ENCODE results near the gene KIF1B.

KIF1B gene

DNA sequence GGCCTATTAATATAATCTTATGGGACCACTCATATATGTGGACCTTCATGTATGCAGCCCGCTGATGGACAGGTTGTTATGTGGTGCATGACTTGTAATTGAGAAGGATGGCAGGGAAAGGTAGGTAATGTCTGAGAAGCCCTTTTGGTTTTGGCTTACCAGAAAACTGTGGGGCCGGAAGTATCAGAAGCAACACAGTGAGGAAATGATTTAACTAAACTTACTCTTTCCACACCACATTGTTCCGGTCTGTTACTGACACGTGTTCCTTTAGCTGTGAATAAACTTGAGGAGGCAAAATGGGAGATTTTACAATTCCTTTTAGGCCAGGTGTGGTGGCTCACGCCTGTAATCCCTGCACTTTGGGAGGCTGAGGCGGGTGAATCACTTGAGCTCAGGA is 32.4 kb downstream of the KIF1B start:
- peak in 3 of 4 experiments; percentile 11 to 41 (median 29) for DNase-seq

DNA sequence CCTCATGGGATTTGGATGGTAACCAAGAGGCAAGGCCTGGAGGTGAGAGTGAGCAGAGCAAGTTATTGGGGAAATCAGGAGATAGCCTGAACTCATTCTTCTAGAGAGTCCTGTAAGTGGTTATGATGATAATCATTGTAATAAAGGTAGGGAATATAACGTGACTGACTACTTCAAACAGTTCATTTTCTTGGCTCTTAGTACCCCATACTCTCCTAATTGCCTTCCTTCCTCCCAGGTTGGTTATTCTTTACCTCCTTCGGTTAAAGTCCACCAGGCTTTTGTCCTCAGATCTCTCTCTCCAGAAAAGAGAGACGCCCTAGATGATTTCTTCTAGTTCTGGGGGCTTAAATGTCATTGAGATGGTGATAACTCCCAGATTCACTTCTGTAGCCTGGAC is 35.3 kb downstream of the KIF1B start:
- no peak for DNase-seq

DNA sequence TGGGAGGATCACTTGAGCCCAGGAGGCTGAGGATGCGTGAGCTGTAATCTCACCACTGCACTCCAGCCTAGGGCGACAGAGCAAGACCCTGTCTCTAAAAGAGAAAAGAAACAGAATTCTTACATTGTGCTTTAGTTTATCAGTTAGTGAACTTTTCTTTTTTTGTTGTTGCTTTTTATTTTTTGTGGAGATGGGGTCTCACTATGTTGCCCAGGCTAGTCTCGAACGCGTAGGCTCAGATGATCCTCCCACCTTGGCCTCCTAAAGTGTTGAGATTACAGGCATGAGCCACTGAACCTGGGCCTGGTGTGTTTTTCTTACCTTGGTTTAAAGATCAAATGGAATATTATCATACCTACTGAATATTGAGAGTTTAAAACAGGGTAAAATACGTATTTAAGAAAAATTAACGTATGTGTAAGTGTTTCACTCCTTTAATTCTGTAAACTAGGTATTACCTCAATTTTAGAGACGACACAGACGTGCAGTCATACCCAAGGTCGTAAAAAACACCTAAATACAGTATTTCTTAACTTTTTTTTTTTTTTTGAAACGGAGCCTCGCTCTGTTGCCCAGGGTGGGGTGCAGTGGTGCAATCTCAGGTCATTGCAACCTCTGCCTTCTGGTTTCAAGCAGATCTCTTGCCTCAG is 39.6 kb downstream of the KIF1B start:
- DNase-seq: no peak

DNA sequence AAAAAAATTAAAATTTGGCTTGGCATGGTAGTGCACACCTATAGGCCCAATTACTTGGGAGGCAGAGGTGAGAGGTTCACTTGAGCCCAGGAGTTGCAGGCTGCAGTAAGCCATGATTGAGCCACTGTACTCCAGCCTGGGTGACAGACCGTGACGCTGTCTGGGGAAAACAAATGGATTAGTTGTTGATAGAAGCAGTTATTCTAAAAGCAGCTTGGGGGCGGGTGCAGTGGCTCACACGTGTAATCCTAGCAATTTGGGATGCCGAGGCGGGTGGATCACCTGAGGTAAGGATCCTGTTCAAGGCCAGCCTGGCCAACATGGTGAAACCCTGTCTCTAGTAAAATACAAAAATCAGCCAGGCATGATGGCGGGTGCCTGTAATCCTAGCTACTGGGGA is 40.3 kb downstream of the KIF1B start:
- no peak for DNase-seq

DNA sequence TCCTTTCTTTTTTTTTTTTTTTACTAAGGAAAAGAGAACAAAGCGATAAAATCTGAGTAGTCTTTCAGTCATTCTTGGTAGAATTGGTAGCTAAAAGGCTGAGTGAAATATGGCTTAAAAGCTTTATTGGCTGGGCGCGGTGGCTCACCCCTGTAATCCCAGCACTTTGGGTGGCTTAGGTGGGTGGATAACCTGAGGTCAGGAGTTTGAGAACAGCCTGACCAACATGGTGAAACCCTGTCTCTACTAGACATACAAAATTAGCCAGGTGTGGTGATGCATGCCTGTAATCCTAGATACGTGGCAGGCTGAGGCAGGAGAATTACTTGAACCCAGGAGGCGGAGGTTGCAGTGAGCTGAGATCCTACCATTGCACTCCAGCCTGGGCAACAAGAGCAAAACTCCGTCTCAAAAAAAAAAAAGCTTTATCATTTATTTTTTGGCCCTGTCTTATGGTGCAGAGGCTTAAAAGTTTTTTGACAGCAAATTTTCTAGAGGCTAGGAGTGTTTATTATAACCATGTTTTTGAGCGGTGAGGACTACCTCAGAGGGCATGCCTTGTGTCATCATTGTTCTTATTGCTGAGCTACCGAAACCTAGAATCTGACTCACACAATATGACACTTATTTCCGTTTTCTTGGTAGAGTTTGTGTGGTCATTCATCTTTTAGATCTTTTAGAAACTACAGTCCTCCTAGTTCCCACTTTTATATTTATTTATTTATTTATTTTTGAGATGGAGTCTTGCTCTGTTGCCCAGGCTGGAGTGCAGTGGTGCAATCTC is 41.1 kb downstream of the KIF1B start:
- peak; percentile 62 to 91 (median 77) for DNase-seq

DNA sequence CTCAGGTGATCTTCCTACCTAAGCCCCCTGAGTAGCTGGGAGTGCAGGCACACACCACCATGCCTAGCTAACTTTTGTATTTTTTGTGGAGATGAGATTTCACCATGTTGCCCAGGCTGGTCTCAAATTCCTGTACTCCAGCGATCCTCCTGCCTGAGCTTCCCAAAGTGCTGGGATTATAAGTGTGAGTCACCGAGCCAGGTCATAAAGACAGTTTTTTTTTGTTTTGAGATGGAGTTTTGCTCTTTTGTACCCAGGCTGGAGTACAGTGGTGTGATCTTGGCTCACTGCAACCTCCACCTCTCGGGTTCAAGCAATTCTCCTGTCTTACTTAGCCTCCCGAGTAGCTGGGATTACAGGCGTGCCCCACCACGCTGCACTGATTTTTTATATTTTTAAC is 42.1 kb downstream of the KIF1B start:
- DNase-seq: no peak

DNA sequence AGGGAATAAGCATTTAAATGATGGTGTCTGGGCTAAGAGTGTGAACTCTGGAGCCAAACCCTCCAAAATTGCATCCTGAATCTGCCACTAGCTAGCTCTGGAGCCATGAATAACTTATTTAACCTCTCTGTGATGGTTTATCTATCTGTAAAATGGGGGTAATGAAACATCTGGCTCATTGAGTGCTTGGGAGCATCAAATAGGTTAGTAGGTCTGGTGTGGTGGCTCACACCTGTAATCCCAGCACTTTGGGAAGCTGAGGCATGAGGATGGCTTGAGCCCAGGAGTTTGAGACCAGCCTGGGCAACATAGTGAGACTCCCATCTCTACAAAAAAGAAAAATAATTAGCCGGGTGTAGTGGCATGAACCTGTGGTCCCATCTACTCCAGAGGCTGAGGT is 42.8 kb downstream of the KIF1B start:
- no peak for DNase-seq

DNA sequence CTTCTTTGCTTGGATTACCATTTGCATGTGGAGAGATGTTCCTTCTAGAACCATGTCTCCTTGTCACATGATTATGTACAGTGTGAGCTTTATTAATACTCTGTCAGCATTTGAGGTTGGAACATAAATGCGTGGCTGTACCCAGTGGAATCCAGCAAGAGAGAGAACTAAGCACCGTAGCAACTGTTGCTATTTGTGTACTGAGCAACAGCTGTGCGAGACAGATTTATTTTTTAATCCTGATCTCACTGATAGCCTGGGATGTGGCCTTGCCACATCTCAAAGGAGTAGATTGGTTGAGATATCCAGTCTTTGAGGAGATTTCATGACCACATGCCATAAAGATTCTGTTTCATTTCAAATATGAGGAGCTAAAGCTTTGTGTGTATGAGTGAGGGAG is 43.4 kb downstream of the KIF1B start:
- DNase-seq: peak; percentile 86 to 97 (median 92)

DNA sequence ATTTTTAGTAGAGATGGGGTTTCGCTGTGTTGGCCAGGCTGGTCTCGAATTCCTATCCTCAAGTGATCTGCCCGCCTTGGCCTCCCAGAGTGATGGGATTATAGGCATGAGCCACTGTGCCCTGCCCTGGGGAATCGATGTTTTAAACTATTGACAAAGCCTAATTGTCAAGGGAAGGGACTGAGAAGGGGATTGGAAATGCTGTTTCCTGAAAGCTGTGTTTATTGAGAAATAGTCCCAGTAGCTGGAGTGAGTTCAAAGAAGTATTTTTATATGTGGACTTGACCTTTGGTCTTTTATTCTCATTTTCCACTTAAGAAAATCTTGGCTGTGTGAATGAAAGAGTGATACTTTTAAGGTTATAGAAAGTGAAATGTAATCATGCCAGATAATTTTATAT is 47.5 kb downstream of the KIF1B start:
- DNase-seq: peak in 2 of 4 experiments; percentile 22 to 35

DNA sequence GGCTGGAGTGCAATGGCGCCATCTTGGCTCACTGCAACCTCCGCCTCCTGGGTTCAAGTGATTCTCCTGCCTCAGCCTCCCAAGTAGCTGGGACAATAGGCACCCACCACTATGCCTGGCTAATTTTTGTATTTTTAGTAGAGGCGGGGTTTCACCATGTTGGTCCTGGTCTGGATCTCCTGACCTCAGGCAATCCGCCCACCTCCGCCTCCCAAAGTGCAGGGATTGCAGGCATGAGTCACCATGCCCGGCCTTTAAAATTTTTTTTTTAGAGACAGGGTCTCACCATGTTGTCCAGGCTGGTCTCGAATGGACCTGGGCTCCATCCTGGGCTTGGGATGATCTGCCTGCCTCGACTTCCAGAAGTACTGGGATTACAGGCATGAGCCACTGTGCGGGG is 49.2 kb downstream of the KIF1B start:
- DNase-seq: peak; percentile 31 to 74 (median 56)

DNA sequence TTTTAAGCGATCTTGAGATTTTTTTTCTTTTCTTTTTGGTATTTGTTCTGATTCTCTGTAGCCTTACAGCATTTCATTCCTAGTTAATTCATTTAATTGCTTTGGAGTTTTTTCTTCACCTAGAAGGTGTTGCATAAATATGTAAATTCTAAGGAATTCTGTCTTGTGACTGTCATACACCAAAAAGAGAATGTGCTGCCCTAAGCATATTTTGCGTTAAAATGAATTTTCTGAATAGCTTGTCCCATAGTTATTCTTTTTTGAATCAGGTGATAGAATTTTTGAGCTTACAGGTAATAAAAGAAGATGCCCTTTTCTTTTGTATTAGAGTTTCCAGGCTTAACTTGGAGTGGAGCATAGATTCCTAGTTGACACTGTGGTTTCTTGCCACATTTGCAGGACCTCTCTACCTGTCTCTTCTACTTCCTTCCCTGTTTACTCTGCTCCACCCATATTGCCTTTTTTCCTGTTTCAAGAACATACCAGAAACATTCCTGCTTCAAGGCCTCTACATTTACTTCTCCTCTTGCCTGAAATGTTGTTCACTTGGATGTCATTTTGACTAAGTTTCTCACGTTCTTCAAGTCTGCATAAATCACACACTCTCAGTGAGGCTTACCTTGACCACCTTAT is 53.2 kb downstream of the KIF1B start:
- no peak for DNase-seq

DNA sequence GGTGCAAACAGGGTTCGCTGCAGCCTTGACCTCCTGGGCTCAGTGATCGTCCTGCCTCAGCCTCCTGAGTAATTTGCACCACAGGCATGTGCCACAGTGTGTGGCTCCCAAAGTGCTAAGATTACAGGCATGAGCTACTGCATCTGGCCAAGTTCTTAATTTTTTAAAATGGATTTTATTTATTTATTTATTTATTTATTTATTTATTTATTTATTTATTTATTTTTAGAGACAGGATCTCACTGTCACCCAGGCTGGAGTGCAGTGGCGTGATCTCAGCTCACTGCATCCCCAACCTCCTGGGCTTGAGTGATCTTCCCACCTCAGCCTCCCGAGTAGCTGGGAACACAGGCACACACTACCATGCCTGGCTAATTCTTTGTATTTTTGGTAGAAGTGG is 54.7 kb downstream of the KIF1B start:
- DNase-seq: no peak

DNA sequence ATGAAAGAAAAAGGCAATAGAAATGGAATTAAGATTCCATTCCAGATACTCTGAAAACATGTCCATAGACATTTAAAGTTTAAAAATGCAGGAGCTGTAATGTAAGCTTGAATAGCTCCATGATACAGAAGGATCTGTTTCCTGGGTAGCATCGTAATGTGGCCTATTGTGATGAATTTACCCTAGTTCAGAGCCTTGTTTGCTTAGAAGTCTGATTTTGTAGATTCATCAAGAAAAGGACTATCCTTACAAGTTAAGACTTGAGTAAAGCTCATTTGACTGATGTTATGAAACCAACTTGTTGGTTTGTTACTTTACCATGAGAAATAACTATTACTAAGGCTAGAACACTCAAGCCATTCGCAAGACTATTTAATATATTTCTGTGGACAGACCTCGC is 55.5 kb downstream of the KIF1B start:
- DNase-seq: no peak

DNA sequence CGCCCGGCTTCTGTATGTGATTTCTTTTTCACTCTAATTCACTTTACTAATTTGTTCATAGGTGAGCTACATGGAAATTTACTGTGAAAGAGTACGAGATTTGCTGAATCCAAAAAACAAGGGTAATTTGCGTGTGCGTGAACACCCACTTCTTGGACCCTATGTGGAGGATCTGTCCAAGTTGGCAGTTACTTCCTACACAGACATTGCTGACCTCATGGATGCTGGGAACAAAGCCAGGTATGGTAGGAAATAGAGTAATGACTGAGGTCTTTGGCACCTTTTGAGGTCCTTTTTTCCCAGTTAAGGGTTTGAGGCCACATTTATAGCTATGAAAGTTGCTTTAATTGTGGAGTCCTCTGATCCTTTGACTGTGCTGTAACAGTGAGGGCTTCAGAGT is 56.9 kb downstream of the KIF1B start:
- no peak for DNase-seq

DNA sequence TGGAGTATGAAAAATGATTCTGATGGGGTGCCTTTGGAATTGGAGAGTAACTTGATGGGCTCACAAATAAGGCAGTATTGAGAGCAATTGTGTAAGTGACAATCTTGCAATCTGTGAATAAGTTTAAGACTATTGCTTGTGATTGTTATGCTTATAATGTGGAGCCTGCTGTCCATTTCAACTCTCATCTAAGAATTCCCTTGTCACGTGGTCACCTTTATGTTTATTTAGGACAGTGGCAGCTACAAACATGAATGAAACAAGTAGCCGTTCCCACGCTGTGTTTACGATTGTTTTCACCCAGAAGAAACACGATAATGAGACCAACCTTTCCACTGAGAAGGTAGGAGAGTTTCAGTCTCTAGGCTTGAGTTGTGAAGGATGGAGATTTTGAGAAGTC is 57.6 kb downstream of the KIF1B start:
- DNase-seq: no peak

DNA sequence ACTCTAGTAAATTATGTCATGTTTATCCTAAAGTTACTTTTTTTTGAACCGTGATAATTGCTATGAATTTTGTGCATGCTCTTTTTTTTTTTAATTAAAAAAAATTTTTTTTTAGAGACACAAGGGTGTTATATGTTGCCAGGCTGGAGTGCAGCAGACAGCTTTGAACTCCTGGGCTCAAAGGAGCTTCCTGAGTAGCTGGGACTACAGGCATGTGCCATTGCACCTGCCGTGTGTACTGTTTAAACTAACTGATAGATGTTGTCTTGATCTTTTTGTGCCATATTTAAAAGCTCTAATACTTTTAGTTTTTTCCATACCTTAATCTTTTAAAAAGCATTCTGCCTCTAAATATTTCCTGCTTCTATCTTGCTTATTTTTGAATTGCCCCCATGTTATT is 60.7 kb downstream of the KIF1B start:
- DNase-seq: no peak

DNA sequence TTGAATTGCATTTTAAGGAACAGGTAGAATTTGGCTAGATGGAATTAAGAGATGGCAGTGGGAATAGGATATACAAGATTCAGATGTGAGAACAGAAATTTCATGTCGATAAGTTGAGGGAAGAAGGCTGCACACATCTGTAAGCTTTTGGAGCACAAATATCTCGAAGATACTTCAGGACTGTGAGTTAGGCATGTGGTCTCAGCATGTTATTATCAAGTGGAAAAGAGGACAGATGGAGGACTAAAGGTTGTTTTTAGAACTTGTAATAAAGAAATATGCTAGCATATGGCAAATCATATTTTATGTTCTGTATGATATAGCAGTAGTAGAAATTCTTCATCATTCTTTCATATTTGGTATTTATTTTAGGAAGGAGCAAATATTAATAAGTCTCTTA is 61.5 kb downstream of the KIF1B start:
- no peak for DNase-seq

DNA sequence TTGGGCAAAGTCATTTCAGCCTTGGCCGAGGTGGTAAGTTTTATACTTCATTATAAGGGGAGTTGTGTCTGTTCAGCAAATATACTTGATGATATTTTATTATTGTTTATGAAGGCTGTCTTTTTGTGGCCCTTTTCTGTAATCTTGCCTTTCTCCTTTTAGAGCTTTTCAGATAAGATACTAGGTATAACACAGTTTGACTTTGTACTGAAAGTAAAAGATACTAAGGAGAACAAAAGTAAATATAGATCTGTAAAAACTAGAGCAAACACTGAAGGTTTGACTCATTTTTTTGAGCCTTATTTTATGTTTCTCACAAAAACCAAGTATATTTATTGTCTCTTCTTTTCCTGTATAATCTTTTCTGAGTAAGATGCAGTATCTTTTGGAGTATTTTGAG is 61.9 kb downstream of the KIF1B start:
- DNase-seq: no peak

DNA sequence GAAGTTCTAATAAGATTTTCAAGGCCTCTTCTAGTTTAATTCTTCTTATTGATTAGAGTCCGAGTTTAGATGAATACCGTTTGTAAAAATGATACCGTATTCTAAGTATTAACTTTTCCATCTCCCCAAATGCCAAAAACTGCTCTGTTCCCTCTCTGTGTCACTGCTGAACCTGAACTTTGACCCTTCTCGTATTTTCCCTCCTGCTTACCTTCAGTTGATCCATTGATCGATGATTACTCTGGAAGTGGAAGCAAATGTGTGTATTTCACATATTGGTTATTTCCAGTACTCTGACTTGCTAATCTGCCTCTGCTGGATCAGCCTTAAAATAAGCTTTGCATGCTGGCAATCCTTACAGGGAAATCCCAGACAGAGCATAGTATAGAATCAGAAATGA is 68.5 kb downstream of the KIF1B start:
- DNase-seq: no peak

DNA sequence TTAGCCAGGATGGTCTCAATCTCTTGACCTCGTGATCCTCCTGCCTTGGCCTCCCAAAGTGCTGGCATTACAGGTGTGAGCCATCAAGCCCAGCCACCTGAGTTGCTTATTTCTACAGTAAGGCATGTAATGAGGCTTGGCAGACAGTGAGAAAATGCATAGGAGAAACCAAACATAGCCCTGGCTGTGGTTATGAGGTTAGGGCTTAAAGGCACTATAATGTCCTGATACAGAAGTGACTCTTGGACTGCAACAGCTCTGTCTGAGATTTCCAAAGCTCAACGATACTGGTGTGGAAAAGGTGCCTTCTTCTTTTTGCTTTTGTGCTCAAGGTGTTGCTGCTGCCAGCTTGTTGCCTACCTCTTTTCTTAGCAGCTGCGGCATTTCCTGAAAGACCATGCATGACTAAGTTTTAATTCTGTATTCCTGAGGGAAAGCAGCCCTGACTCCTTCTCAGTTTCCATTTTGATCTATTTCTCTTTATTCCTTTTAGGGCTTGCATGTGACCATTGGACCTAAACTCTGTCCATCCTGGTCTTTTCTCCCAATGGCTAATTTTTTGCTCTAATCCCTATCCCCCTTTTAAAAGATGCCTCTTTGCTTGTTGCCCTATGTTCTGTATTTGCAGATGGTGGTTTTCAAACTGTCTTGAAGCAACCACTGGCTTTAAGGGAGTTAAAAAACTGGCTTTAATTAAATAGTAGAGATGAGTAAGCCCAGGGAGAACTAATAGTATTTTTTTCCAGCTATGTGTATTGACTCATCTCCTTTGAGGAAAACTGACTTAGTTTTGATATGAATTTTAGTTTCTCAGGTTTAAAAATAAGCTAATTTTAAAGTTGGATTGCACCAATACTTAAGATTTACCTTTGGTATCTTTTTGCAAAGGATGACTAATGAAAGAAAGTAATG is 70.3 kb downstream of the KIF1B start:
- no peak for DNase-seq

DNA sequence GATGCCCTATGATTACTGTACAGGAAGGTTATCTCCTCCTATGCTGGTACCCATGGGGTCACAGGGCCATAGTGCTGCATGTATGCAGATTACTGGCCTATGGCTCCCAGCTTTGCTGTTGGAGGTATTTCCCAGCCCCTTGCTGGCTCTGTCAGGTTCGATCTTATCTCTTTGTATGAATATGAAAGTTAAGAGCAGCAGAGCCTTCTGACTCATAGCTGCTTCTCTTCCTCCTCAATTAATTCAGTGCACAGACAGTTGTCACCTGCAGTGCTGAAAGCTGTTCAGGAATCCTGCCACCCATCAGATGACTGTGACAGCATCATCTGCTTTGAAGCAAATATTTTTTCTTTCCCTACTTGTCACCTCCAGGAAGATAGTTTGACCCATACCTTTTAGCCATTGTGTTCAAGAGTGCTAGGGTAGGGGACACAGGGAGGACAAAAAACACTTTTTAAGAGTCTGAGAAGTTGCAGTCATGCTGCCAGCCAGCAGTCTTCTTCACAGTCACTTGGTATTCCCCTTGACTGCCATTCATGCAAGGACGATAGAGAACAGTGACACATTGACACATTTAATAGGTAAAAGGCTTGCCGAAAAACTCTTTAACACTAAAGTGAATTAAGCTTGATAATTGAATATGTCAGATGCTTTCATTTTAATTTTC is 73.1 kb downstream of the KIF1B start:
- DNase-seq: no peak

DNA sequence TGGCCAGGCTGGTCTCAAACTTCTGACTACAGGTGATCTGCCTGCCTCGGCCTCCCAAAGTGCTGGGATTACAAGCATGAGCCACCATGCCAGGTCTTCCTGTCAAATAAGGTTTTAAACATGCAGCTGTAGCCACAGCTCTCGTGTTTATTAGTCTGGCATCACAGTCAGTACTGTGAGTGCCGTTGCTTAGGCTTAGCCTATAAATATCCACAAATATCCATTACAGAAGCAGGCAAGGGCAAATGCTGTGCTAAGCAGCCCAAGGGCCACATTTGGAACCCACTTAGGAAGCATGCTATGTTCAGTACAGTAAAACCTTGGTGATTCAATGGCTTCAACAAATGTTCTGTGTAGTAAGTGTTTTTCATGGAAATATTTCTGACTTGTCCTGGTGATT is 75.9 kb downstream of the KIF1B start:
- DNase-seq: no peak
